NCI-H2196 (cell line): Measurements from ENCODE around the gene ABHD8.

Experiments used
- DNase-seq: peaks from one replicate; lab custom pipeline; 2025; ENCODE audit not compliant: unreplicated experiment; lab: John Stamatoyannopoulos, UW

ABHD8 gene

GRCh38 chr19:17334414-17335409 lies 31.5 kb upstream of the ABHD8 start, which contains the start of gene ANO8:
Gene ANO8 (minus strand): TSS chr19:17334855. CDS start chr19:17334670, 185 bp downstream.
- peak; percentile 100 for DNase-seq

GRCh38 chr19:17333611-17334413 lies 30.6 kb upstream of the ABHD8 start:
- DNase-seq, result no peak

- peak; percentile 85 for DNase-seq
These were observed 29.7 kb upstream of the ABHD8 start for GRCh38 chr19:17332677-17333581.

- no peak for DNase-seq
These were observed 29.1 kb upstream of the ABHD8 start for GRCh38 chr19:17332360-17332676.

- peak; percentile 39 for DNase-seq
These were observed 27.9 kb upstream of the ABHD8 start for GRCh38 chr19:17331045-17331558.

GRCh38 chr19:17330262-17331044 lies 27.2 kb upstream of the ABHD8 start:
- DNase-seq, result no peak

- DNase-seq, result no peak
These were observed 26.4 kb upstream of the ABHD8 start for GRCh38 chr19:17329366-17330261.

- DNase-seq, result no peak
These were observed 25.5 kb upstream of the ABHD8 start for GRCh38 chr19:17328517-17329365.

GRCh38 chr19:17327654-17328516 lies 24.7 kb upstream of the ABHD8 start:
- DNase-seq, result no peak

GRCh38 chr19:17327068-17327653 lies 23.9 kb upstream of the ABHD8 start:
- DNase-seq, result no peak

- no peak for DNase-seq
These were observed 23.4 kb upstream of the ABHD8 start for GRCh38 chr19:17326595-17326966.

GRCh38 chr19:17325881-17326594 lies 22.8 kb upstream of the ABHD8 start:
- DNase-seq, result no peak

- no peak for DNase-seq
These were observed 21.9 kb upstream of the ABHD8 start for GRCh38 chr19:17325133-17325532.

GRCh38 chr19:17324357-17325114 lies 21.3 kb upstream of the ABHD8 start:
- no peak for DNase-seq

- DNase-seq, result no peak
These were observed 20.7 kb upstream of the ABHD8 start for GRCh38 chr19:17323964-17324332.
